SK-N-MC (cell line): ENCODE data around the gene WNT6.

Source experiments
- EZH2 ChIP-seq: fragments of 200-600 bp; sonication (generic); IDR thresholded peaks from one replicate; pipeline ENCODE4 v1.6.1; 2017; ENCODE audit warnings: antibody characterized with exemption
- FOXP2 ChIP-seq: optimal IDR thresholded peaks from 2 replicates; pipeline ENCODE3; 2011; ENCODE audit warnings: mild to moderate bottlenecking, moderate library complexity; ENCODE audit not compliant: insufficient read depth; ENCODE audit errors: extremely low read length, control extremely low read depth
- POLR2AphosphoS5 ChIP-seq: IDR thresholded peaks from 2 replicates; pipeline ENCODE4 v1.6.1; 2012; ENCODE audit warnings: mild to moderate bottlenecking, low read depth, low read length, borderline replicate concordance

DNA sequence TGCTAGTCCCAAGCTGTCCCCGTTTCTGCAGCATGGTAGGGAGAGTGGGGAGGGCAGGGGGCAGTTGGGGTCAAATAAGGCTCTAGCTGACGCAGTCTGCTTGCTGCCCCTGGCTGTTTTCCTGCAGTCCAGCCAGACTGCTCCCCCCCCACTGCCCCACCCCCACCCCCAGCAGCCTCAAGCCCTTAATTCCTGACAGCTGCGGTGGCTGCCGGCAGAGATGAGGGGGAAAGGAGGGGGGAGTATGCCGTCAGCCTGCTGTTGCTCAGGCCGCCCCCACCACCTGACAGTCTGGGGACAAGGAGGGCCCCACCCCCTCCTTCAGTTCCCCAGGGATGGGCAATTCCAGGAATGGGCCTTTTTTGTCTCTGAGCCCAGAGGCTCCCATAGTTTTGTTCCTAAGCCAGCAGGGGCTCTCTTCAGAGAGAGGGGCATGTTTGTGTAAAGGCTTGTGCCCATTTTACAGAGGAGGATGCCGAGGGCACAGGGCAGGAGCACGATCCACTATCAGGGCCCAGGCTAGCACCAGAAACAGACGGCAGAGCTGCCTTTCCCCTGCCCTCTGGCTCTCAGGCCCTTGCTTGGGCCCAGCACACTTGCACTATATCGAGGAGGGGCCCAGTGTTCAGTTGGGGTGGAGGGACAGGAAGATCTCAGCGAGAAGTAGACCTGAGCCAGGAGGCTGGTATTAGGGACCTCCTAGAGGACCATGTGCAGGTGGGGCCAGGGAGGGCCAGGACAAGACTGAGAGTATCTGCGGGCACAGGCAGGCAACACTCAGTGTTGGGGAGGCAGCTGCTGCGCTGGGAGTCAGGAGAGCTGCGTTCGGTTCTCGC, 19.5 kb downstream of the WNT6 start:
- TF ChIP-seq POLR2AphosphoS5 = no peak
- no peak for TF ChIP-seq EZH2
- TF ChIP-seq FOXP2 = no peak
